Upper lobe of left lung (tissue), 6 donors: ENCODE results near the gene NAA60. TPM values are rescaled to one million over a fixed set of nuclear protein-coding genes. Genes with fewer than 3 reads are reported as not detected.

ENCODE experiments used
- ATAC-seq, 2 donors: fragments of 200-7000 bp; cut with Tn5 transposase; one replicate each; pipeline ENCODE4 v1.9.1; 2022; ENCODE audit warnings: mild to moderate bottlenecking in 2 of 2, moderate library complexity in 2 of 2; ENCODE audit not compliant: low FRiP score in 2 of 2
- DNase-seq, 2 donors: peaks; one replicate each; pipeline ENCODE4 v3.0.0-alpha.2; 2019 to 2020
- H3K27ac ChIP-seq, 4 donors: fragments of 200-600 bp; sonication (generic); one replicate each; pipeline ENCODE4 v1.5.1; 2016 to 2019
- H3K27me3 ChIP-seq, 4 donors: fragments of 200-600 bp; sonication (generic); one replicate each; pipeline ENCODE4 v1.5.1; 2017 to 2019
- H3K36me3 ChIP-seq, 4 donors: fragments of 200-600 bp; sonication (generic); one replicate each; pipeline ENCODE4 v1.5.1; 2016 to 2019
- H3K4me1 ChIP-seq, 4 donors: fragments of 200-600 bp; sonication (generic); one replicate each; pipeline ENCODE4 v1.5.1; 2018 to 2019
- H3K4me3 ChIP-seq, 4 donors: fragments of 200-600 bp; sonication (generic); one replicate each; pipeline ENCODE4 v1.5.1; 2017 to 2019; ENCODE audit warnings: mild to moderate bottlenecking in 2 of 4, moderate library complexity in 1 of 4
- H3K9me3 ChIP-seq, 4 donors: fragments of 200-600 bp; sonication (generic); one replicate each; pipeline ENCODE4 v1.5.1; 2018 to 2019
- EP300 ChIP-seq, 4 donors: sonication (generic); formaldehyde crosslinking; IDR thresholded peaks; one replicate each; pipeline ENCODE4 v1.5.1; 2017; ENCODE audit warnings: antibody characterized with exemption in 4 of 4, control low read depth in 2 of 4
- POLR2A ChIP-seq, 4 donors: fragments of 450-650 bp; IDR thresholded peaks; one replicate each; pipeline ENCODE4 v1.5.1; 2016 to 2017; ENCODE audit warnings: antibody characterized with exemption in 4 of 4, mild to moderate bottlenecking in 2 of 4
- POLR2AphosphoS5 ChIP-seq, 2 donors: sonication (generic); formaldehyde crosslinking; IDR thresholded peaks; one replicate each; pipeline ENCODE4 v1.5.1; 2017; ENCODE audit warnings: antibody characterized with exemption in 2 of 2
- WGBS, 2 donors: methylation state at CpG; one replicate each; pipeline ENCODE4 v1.1.5; 2017 to 2018; 5-methylcytosine and 5-hydroxymethylcytosine counted together
- total RNA-seq, 6 donors: library from RNA; depleted of rRNA in 4 of 6; stranded (reverse); fragments of >200 nt in 4 of 6; gene quantifications; one replicate each; pipeline versions ENCODE4 v1.1.0 to v1.2.1, GENCODE V29; 2016 to 2021
- TF ChIP-seq, protein P1 (sequence below), 6 experiments: fragments of 450-650 bp in 4 of 6; fragments of 200-600 bp in 2 of 6; sonication (generic) in 2 of 6; IDR thresholded peaks; one replicate each; pipeline ENCODE4 v1.5.1; 2016 to 2019; ENCODE audit warnings: antibody characterized with exemption in 6 of 6
- donor health status: DM: no; HTN: no; CAD: no; lungs with moderate emphysema.
- donor health status: DM: no; HTN: yes; CAD: no; lungs with severe emphysema.

Gene NAA60
- total RNA-seq, 6 donors from 2014 or later, result 33.0 to 77.5 (median 54.6) TPM

DNA sequence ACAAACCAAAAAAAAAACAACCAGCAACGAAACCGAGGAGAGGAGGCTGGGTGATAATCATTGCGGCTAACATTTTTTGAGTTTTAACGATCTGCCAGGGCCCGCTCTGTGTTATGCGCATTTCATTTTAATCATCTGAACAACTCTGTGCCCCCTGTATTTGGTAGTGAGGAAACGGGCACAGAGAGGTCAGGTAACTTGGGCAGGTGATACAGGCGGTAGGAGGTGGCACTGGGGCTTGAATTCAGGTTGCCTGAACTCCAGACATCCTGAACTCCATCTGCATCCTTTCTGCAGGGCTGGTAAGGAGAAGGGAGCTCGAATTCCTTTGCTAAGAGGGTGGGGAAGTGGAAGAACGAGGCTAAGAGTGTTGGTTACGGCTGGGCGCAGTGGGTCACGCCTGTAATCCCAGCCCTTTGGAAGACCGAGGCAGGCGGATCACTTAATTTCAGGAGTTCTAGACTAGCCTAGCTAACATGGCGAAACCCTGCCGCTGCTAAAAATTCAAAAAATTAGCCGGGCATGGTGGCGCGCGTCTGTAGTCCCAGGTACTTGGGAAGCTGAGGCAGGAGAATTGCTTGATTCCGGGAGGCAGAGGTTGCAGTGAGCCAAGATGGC lies 58.4 kb downstream of the NAA60 start:
- DNase-seq (no peak), ATAC-seq (no peak)
- 79 to 83% methylated on average over 21 to 22 of the region's 22 CpGs for WGBS, 2 donors
- Histone ChIP-seq H3K4me1 (peaks cover 13 to 26% (median 19%) of the 10 kb centered on the region in 4 donors), H3K9me3 (no peaks in the 10 kb centered on the region), H3K4me3 (peak overlapping the region; percentile 57 to 86 (median 70)), H3K27ac (peak overlapping the region in 2 of 4 donors; percentile 67 to 77), H3K27me3 (no peaks in the 10 kb centered on the region), H3K36me3 (peaks cover 0 to 15% (median 4%) of the 10 kb centered on the region in 4 donors)
- TF ChIP-seq POLR2A (IDR thresholded peaks at IDR 0.05), result no peak
- TF ChIP-seq, protein P1, sequence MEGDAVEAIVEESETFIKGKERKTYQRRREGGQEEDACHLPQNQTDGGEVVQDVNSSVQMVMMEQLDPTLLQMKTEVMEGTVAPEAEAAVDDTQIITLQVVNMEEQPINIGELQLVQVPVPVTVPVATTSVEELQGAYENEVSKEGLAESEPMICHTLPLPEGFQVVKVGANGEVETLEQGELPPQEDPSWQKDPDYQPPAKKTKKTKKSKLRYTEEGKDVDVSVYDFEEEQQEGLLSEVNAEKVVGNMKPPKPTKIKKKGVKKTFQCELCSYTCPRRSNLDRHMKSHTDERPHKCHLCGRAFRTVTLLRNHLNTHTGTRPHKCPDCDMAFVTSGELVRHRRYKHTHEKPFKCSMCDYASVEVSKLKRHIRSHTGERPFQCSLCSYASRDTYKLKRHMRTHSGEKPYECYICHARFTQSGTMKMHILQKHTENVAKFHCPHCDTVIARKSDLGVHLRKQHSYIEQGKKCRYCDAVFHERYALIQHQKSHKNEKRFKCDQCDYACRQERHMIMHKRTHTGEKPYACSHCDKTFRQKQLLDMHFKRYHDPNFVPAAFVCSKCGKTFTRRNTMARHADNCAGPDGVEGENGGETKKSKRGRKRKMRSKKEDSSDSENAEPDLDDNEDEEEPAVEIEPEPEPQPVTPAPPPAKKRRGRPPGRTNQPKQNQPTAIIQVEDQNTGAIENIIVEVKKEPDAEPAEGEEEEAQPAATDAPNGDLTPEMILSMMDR (IDR thresholded peaks at IDR 0.05), result no peak

DNA sequence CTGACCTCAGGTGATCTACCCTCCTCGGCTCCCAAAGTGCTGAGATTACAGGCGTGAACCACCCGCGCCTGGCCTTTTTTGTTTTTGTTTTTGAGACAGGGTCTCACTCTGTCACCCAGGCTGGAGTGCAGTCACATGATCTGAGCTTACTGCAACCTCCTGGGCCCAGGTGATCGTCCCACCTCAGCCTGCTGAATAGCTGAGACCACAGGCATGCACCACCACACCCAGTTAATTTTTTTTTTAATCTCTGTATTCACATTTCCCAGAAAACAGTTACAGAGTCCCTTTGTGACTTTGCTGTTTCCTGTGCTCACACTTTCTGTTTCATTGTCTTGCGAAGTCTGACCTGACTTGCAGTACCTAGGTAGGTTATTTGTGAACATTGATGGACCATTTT lies 60.0 kb downstream of the NAA60 start:
- Histone ChIP-seq H3K36me3 (peaks cover 0 to 31% (median 9%) of the 10 kb centered on the region in 4 donors), H3K9me3 (no peaks in the 10 kb centered on the region), H3K27me3 (no peaks in the 10 kb centered on the region), H3K27ac (peak overlapping the region in 1 of 4 donors; percentile 9), H3K4me1 (peaks cover 13 to 26% (median 19%) of the 10 kb centered on the region in 4 donors), H3K4me3 (no peak overlapping the region)
- WGBS, 2 donors, result 68% methylated on average over 6 of the region's 6 CpGs
- DNase-seq, result no peak
- TF ChIP-seq, protein P1 (IDR thresholded peaks at IDR 0.05), result no peak
- ATAC-seq, result no peak

DNA sequence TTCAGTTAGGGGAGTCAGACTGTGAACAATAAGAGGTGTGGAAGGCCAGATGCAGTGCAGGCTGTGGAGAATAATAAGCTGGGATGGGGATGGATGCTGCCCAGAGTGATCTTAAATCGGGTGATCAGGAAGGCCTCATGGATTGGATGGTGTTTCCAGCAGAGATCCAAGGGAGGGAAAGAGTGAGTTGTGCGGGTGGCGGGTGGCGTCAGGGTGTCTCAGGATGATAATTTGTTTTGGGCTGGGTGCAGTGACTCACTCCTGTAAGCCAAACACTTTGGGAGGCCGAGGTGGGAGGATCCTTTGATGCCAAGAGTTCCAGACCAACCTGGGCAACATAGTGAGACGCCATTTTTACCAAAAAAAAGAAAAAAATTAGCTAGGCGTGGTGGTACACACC lies 65.3 kb downstream of the NAA60 start:
- Histone ChIP-seq H3K4me3 (no peak overlapping the region), H3K36me3 (peaks cover 4 to 78% (median 38%) of the 10 kb centered on the region in 4 donors), H3K27me3 (no peaks in the 10 kb centered on the region), H3K4me1 (no peaks in the 10 kb centered on the region), H3K9me3 (no peaks in the 10 kb centered on the region), H3K27ac (no peak overlapping the region)
- WGBS, 2 donors, result 91 to 94% methylated on average over 7 of the region's 7 CpGs
- ATAC-seq (no peak), DNase-seq (no peak)
- TF ChIP-seq EP300 (IDR thresholded peaks at IDR 0.05) (no peak), POLR2AphosphoS5 (IDR thresholded peaks at IDR 0.05) (no peak), POLR2A (IDR thresholded peaks at IDR 0.05) (no peak)
- TF ChIP-seq, protein P1 (IDR thresholded peaks at IDR 0.05), result no peak

DNA sequence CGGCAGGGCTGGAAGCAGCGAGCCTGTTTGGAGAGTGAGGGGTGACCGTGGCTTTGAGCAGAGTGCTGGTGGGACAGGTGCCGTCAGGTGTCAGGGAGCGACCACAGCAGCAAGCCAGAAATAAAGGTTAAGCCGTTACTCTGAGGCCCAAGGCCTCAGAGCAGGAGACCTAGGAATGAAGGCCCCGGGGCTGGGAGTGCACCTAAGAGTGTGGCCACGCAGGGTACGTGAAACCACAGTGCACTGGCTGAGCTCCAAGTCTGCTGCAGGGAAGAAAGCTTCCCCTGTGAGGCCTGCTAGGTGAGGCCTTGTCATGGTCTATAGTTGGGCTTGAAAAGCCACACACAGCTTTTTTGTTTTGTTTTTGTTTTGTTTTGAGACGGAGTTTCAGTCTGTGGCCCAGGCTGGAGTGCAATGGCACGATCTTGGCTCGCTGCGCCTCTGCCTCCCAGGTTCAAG lies 66.0 kb downstream of the NAA60 start:
- H3K27me3 ChIP-seq, result no peaks in the 10 kb centered on the region
- no peak overlapping the region for H3K27ac ChIP-seq
- no peaks in the 10 kb centered on the region for H3K9me3 ChIP-seq
- TF ChIP-seq POLR2A (IDR thresholded peaks at IDR 0.05) (no peak), POLR2AphosphoS5 (IDR thresholded peaks at IDR 0.05) (no peak), EP300 (IDR thresholded peaks at IDR 0.05) (no peak)
- TF ChIP-seq, protein P1 (IDR thresholded peaks at IDR 0.05), result no peak
- WGBS, 2 donors, result 80 to 81% methylated on average over 13 of the region's 13 CpGs
- DNase-seq (no peak), ATAC-seq (peak in 1 of 2 donors; percentile 44)
- no peak overlapping the region for H3K4me3 ChIP-seq
- H3K36me3 ChIP-seq, result peaks cover 7 to 85% (median 45%) of the 10 kb centered on the region in 4 donors
- H3K4me1 ChIP-seq, result no peaks in the 10 kb centered on the region

DNA sequence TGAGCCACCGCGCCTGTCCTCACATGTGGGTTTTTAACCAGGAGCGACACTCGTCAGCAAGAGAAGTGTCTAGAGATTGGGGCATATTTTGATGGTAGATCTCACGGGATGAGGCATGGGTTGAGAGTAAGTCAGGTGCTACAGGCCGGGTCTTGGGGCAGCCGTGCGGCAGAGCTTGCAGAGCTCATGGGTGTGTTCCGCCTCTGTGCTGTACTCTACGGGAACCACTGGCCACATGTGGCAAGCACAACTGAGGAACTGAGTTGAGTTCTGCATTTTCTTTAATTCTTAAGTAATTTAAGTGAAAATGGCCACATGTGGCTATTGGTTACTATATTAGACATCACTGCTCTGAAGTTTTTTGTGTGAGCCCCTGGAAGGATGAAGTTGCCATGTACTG lies 66.9 kb downstream of the NAA60 start:
- no peak overlapping the region for H3K27ac ChIP-seq
- 85 to 94% methylated on average over 10 of the region's 10 CpGs for WGBS, 2 donors
- peaks cover 7 to 94% (median 51%) of the 10 kb centered on the region in 4 donors for H3K36me3 ChIP-seq
- no peak overlapping the region for H3K4me3 ChIP-seq
- no peaks in the 10 kb centered on the region for H3K27me3 ChIP-seq
- no peaks in the 10 kb centered on the region for H3K9me3 ChIP-seq
- DNase-seq, result no peak
- H3K4me1 ChIP-seq, result no peaks in the 10 kb centered on the region
- ATAC-seq, result no peak
- TF ChIP-seq POLR2AphosphoS5 (IDR thresholded peaks at IDR 0.05) (no peak), EP300 (IDR thresholded peaks at IDR 0.05) (no peak), POLR2A (IDR thresholded peaks at IDR 0.05) (no peak)
- TF ChIP-seq, protein P1 (IDR thresholded peaks at IDR 0.05), result no peak
